ENCODE data around the gene LAPTM5. TPM values are rescaled to one million over a fixed set of nuclear protein-coding genes. Genes with fewer than 3 reads are reported as not detected.

The LAPTM5 gene
- total and polyA plus RNA-seq, 2 donors (not counting 1 experiment from before 2014, with no cell fraction given) = 1,384 to 1,519 TPM

DNA sequence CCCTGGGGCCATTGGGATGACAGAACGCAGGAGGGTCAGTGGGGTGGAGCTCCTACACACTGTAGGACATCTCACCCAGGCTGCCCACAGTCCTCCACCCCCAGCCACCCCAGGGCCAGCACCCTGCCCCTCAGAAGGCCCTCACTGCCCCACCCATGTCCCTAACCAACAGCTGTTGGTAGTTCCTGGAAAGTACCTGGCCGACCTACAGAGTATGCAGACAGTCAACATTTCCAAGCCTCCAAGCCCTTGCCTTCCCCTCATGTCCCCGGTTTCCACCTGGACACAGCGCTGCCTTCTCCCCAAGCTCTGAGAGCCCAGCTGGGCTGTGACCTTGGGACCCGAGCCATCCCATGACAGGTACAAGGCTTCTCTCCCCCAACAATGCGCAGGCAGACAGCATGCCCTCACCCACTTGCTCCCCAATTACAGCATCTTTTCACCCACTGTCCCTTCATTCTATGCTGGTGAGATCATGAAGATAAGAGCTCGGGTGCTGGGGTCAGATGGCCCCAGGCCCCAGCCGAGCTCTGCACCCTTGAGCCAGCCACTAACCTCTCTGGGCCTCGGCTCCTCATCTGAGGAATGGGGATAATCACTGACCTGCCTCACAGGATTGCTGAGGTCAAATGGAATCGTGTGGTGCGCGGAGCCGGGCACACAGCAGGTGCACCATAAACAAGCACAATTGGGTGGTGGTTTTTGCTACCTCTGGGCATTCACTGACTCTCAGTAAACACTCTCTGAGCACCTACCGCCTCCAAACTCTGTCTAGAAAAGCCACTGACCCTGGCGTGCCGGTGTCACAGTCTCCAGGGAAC lies 11.2 kb downstream of the LAPTM5 start:
- ATAC-seq (ENCODE audit: low read depth) = no peak
- no peak for DNase-seq
- peak overlapping the region in 4 of 5 experiments; percentile 0 to 62 (median 24) for H3K4me3 ChIP-seq (ENCODE audit: control extremely low read depth in 1 of 5, extremely low read depth in 1 of 5, insufficient read depth in 1 of 5, low read depth in 2 of 5, low read length in 4 of 5)
- peaks cover 0 to 86% of the 10 kb centered on the region in 2 experiments for H3K36me3 ChIP-seq (replicated peaks in 1 of 2; ENCODE audit: control extremely low read depth in 1 of 2, control insufficient read depth in 1 of 2, extremely low read depth in 1 of 2, insufficient read depth in 2 of 2, low read length in 1 of 2)
- peaks cover 99% of the 10 kb centered on the region for H3K4me1 Mint-ChIP-seq
- peak overlapping the region; percentile 89 for H3K4me3 Mint-ChIP-seq
- peak overlapping the region; percentile 44 for H3K9ac ChIP-seq (ENCODE audit: low read length)
- peak overlapping the region; percentile 97 for H3K27ac Mint-ChIP-seq
- WGBS (ENCODE audit: insufficient coverage) = 56% methylated on average over 14 of the region's 16 CpGs
- intact Hi-C loops (cut with micrococcal nuclease) = no loop called here
- no peaks in the 10 kb centered on the region for H3K9me3 Mint-ChIP-seq (ENCODE audit: insufficient read depth)
- H3K79me2 ChIP-seq (ENCODE audit: control insufficient read depth, insufficient read depth, low read length) = peaks cover 100% of the 10 kb centered on the region
- peaks cover 89% of the 10 kb centered on the region for H4K20me1 ChIP-seq (ENCODE audit: control insufficient read depth, insufficient read depth, low read length, poor library complexity, severe bottlenecking)
- H3K4me2 ChIP-seq (replicated peaks; ENCODE audit: low read depth, low read length, poor library complexity, severe bottlenecking) = peak overlapping the region; percentile 94
- ChIA-PET CTCF (interaction anchor here (6.7 to 38.6 kb wide), 3 partner anchors 8 to 33 kb away, joined by 70 to 769 read pairs (median 769); partner anchors contain the start of genes LAPTM5 and MATN1), POLR2A (interaction anchor here (0.8 to 10.4 kb wide), 7 partner anchors 9 to 1683 kb away, joined by 3 to 152 read pairs (median 4); partner anchors contain the start of gene LAPTM5)
- H3K27me3 Mint-ChIP-seq = no peaks in the 10 kb centered on the region
- H2AFZ ChIP-seq (ENCODE audit: insufficient read depth, low read depth, low read length, poor library complexity, severe bottlenecking) = no peak overlapping the region
- no peaks in the 10 kb centered on the region for H3K9me3 ChIP-seq (ENCODE audit: control extremely low read depth in 1 of 3, control insufficient read depth in 2 of 3, insufficient read depth in 1 of 3, low read length in 2 of 3)
- H3K4me1 ChIP-seq (ENCODE audit: control insufficient read depth in 2 of 2, insufficient read depth in 2 of 2, low read length in 2 of 2) = peaks cover 99 to 100% of the 10 kb centered on the region in 2 donors
- H3K27ac ChIP-seq (ENCODE audit: low read length in 2 of 2) = peak overlapping the region; percentile 98 to 100
- H3K27me3 ChIP-seq (replicated peaks in 1 of 4; ENCODE audit: control extremely low read depth in 1 of 4, control insufficient read depth in 3 of 4, insufficient read depth in 4 of 4, low read length in 3 of 4) = no peaks in the 10 kb centered on the region
- TF ChIP-seq, protein P1, sequence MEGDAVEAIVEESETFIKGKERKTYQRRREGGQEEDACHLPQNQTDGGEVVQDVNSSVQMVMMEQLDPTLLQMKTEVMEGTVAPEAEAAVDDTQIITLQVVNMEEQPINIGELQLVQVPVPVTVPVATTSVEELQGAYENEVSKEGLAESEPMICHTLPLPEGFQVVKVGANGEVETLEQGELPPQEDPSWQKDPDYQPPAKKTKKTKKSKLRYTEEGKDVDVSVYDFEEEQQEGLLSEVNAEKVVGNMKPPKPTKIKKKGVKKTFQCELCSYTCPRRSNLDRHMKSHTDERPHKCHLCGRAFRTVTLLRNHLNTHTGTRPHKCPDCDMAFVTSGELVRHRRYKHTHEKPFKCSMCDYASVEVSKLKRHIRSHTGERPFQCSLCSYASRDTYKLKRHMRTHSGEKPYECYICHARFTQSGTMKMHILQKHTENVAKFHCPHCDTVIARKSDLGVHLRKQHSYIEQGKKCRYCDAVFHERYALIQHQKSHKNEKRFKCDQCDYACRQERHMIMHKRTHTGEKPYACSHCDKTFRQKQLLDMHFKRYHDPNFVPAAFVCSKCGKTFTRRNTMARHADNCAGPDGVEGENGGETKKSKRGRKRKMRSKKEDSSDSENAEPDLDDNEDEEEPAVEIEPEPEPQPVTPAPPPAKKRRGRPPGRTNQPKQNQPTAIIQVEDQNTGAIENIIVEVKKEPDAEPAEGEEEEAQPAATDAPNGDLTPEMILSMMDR (IDR thresholded peaks at IDR 0.05) = no peak
- no peak for TF ChIP-seq EZH2 (IDR thresholded peaks at IDR 0.05; ENCODE audit: borderline replicate concordance, insufficient read depth, low read depth, low read length, poor library complexity, severe bottlenecking)

Measured in B cell (primary cell).